Epithelial cell of esophagus (primary cell): ENCODE results near the gene FGD6.

ENCODE experiments used
- DNase-seq: peaks from one replicate; pipeline ENCODE4 v3.0.0; 2010; ENCODE audit warnings: low read depth
- H3K4me3 ChIP-seq: 2 replicates; pipeline ENCODE4 v1.5.1; 2011; ENCODE audit warnings: mild to moderate bottlenecking, low read length, control low read depth
- TF ChIP-seq, protein P1 (sequence below): IDR thresholded peaks from 2 replicates; pipeline ENCODE4 v1.5.1; 2011; ENCODE audit warnings: low read depth, mild to moderate bottlenecking, low read length, control low read depth, inconsistent platforms; ENCODE audit not compliant: insufficient read depth; ENCODE audit errors: missing control alignments

Gene FGD6

DNA sequence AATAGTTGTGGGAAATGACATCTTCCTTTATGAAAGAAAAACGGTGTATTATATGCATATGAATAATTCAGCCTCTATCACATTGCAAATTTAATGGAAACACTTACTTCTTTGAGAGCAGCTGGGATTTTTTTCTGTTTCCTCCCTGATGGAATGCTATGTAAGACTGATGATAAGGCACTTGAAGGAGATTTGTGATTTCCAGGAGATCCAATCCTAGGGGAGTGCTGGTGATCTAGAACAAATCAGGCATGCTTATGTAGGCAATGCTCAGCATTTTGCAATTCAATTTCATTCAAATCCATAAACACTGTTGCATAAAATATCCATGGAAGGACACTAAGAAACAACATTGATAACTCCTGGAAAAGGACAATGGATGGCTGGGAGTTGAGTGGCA lies 127.8 kb downstream of the FGD6 start:
- DNase-seq, result no peak
- TF ChIP-seq, protein P1, sequence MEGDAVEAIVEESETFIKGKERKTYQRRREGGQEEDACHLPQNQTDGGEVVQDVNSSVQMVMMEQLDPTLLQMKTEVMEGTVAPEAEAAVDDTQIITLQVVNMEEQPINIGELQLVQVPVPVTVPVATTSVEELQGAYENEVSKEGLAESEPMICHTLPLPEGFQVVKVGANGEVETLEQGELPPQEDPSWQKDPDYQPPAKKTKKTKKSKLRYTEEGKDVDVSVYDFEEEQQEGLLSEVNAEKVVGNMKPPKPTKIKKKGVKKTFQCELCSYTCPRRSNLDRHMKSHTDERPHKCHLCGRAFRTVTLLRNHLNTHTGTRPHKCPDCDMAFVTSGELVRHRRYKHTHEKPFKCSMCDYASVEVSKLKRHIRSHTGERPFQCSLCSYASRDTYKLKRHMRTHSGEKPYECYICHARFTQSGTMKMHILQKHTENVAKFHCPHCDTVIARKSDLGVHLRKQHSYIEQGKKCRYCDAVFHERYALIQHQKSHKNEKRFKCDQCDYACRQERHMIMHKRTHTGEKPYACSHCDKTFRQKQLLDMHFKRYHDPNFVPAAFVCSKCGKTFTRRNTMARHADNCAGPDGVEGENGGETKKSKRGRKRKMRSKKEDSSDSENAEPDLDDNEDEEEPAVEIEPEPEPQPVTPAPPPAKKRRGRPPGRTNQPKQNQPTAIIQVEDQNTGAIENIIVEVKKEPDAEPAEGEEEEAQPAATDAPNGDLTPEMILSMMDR, result no peak

DNA sequence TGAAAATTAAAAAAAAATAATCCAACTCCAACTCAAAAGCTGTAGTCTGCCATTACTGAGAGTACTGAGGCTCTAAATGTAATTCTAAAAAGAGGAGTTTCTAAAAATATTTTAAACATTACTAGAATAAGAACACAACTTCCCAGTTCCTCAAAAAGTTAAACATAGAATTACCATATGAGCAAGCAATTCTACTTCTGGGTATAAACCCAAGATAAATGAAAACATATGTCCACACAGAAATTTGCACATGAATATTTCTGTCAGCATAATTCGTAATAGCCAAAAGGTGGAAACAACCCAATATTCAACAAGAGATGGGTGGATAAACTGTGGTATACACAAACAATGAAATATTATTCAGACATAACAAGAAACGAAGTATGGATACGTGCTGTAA lies 128.9 kb downstream of the FGD6 start:
- no peak overlapping the region for H3K4me3 ChIP-seq
- TF ChIP-seq, protein P1, result no peak
- no peak for DNase-seq

More for the DNA sequence above, 127.8 kb downstream of the FGD6 start:
- H3K4me3 ChIP-seq, result no peak overlapping the region

DNA sequence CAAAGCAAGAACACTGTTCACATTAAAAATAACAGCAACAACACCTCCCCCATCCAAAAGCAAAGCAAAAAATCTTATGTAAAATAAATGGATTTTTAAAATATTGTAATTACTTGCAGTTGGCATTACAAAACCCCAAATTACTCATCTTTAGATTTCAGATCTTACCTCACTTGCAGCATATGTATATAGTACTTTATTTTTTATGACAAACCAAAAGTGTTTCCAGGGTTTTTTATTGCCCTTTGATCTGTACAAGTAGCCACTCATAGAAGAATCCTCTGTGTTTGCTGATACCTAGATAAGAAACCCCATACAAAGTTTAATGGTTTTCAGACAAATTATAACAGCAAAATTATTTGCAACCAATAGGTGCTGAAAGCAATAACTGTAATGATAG lies 131.7 kb downstream of the FGD6 start:
- H3K4me3 ChIP-seq, result no peak overlapping the region
- DNase-seq, result no peak
- TF ChIP-seq, protein P1, result no peak

DNA sequence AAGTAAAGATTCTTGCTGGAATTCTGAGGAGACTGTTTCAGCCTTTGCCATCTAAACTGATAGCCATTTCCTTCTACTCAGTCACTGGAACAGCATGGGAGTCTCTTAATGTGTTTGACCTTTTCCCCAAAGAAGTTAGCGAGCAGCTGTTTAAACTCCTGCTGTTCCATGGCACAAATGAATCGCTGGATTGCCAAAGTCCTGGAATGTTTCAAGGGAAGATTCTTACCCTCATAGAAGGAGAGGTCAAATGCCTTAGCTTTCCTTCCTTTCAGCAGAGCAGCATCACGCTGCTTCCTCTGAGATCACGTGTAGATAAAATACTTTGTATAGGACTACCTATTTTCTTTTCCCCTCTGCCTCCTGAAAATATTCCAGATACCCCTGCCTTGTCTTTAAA lies 133.3 kb downstream of the FGD6 start:
- TF ChIP-seq, protein P1, result no peak
- no peak for DNase-seq

DNA sequence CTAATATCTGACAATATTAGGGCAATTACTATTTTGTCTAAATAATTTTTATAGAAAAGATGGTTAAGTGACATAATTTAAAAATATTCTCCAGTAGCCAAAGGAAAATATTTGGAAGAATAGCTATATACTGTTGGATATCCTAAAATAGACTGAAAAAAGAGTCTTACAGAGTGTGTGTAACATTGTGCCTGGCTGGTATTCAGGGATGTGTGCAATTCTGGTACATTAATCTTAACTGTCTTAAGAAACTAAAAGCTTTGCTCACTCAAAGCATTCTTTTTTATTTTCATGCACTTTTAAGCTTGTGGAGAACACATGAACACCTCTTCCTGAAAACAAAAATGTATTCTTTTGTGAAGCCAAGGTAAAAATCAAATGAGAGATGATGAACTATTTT lies 133.8 kb downstream of the FGD6 start:
- no peak for DNase-seq
- TF ChIP-seq, protein P1, result no peak
- H3K4me3 ChIP-seq, result no peak overlapping the region

More for the DNA sequence above, 133.3 kb downstream of the FGD6 start:
- no peak overlapping the region for H3K4me3 ChIP-seq

DNA sequence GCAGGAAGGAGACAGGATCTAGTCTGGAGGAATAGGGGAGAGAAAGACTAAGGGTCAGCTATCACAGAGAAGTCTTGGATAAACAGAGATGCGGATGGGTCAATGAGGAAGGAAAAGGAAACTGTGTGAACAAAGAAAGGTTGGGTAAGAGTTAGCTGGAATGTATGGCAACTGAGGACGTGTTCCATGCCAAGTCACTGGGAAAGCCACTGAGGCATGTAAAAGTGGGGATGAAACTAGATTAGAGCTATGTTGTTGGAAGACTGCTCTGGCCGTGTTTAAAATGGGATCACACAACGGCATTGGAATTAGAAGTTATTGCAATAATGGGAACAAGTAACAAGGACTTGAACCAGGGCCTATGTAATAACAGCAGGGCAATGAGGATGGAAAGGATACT lies 139.9 kb downstream of the FGD6 start:
- H3K4me3 ChIP-seq, result no peak overlapping the region
- DNase-seq, result no peak
- TF ChIP-seq, protein P1, result no peak

DNA sequence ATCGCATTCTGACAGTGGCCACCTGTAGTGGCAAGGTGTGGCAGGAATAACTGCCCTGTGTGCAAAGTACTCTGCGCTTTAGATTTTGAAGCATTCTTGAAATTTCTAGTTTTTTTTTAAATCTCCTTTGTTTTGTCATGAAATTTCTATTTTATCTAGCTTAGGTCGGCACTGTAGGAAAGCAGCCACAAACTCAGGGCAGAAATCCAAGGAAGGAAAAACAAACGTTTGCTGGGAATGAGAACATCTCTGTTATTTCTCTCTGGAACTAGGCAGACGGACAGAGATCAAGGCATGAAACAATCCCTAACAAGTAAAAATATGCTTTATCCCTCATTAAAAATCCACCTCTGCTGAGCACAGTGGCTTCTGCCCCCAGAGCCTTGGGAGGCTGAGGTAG lies 142.5 kb downstream of the FGD6 start:
- DNase-seq, result no peak
- TF ChIP-seq, protein P1, result no peak

More for the DNA sequence above, 142.5 kb downstream of the FGD6 start:
- no peak overlapping the region for H3K4me3 ChIP-seq
